Measurements from ENCODE around the gene SYVN1. TPM values are rescaled to one million over a fixed set of nuclear protein-coding genes. Genes with fewer than 3 reads are reported as not detected.
A peak's percentile ranks its signal among the peaks of the same experiment; 100 is the strongest.

SYVN1 gene
- total and polyA plus RNA-seq, 10 of the 15 experiments (the other 5 are each of a cell fraction or from before 2014, with no cell fraction given): 0.79 to 63.6 (median 20.1) TPM

GRCh38 chr11:65133724-65134123 lies 595 bp downstream of the SYVN1 start:
- Histone ChIP-seq H3K9ac (ENCODE audit: control insufficient read depth, insufficient read depth, low read length) (peak overlapping the region; percentile 96), H2AFZ (ENCODE audit: control insufficient read depth, low read depth, low read length) (no peak overlapping the region), H3K4me2 (ENCODE audit: control insufficient read depth, insufficient read depth) (peak overlapping the region; percentile 98), H3K4me1 (ENCODE audit: control insufficient read depth, insufficient read depth, low read length) (peaks cover 21% of the 10 kb centered on the region), H3K79me2 (ENCODE audit: control insufficient read depth, insufficient read depth, low read length) (peaks cover 44% of the 10 kb centered on the region), H3K36me3 (ENCODE audit: control insufficient read depth in 2 of 2, insufficient read depth in 2 of 2, low read length in 1 of 2) (peaks cover 15 to 22% of the 10 kb centered on the region in 2 experiments), H3K9me3 (replicated peaks; ENCODE audit: control insufficient read depth, insufficient read depth, low read length) (no peaks in the 10 kb centered on the region), H3K27me3 (replicated peaks in 1 of 2; ENCODE audit: control insufficient read depth in 2 of 2, insufficient read depth in 2 of 2, low read length in 1 of 2) (no peaks in the 10 kb centered on the region), H3K27ac (ENCODE audit: control insufficient read depth, insufficient read depth) (peak overlapping the region; percentile 99), H3K4me3 (peak overlapping the region; percentile 99), H4K20me1 (ENCODE audit: control insufficient read depth, insufficient read depth) (0 out of 2 replicates have a peak, but pooled peaks cover 4% of the 10 kb centered on the region)
- DNase-seq (ENCODE audit: low read depth, low spot score) (no peak), ATAC-seq (no peak), FAIRE-seq (no peak)
- SMC1A ChIA-PET (ENCODE audit: uncharacterized antibody, unreplicated experiment): interaction anchor here (2.4 kb wide), 1 partner anchor 10 kb away, joined by 8 read pairs; no protein-coding TSS in a partner anchor
- RAD21 ChIA-PET (ENCODE audit: unreplicated experiment): interaction anchor here (0.9 kb wide), 1 partner anchor 48 kb away, joined by 3 read pairs; the partner anchor contains the start of gene CAPN1
- POLR2A ChIA-PET: interaction anchor here (0.9 to 3.1 kb wide), 6 partner anchors 9 to 354 kb away, joined by 3 to 16 read pairs (median 5); partner anchors contain the start of genes FAU, MRPL49 and TM7SF2
- TF ChIP-seq MTA3 (IDR thresholded peaks at IDR 0.05; ENCODE audit: borderline replicate concordance, low read length) (no peak), POU2F2 (IDR thresholded peaks at IDR 0.05; ENCODE audit: borderline replicate concordance, low read depth, low read length) (no peak), RCOR1 (conservative IDR thresholded peaks at IDR 0.05; ENCODE audit: low read depth, low read length) (no peak), FOS (IDR thresholded peaks at IDR 0.05; ENCODE audit: borderline replicate concordance, extremely low read depth, insufficient read length) (no peak), ZNF217 (IDR thresholded peaks at IDR 0.05) (no peak), GATAD2B (conservative IDR thresholded peaks at IDR 0.05; ENCODE audit: low read depth) (no peak), ZNF274 (IDR thresholded peaks at IDR 0.05; ENCODE audit: insufficient read depth, insufficient read length) (no peak)
- TF ChIP-seq, protein P1, sequence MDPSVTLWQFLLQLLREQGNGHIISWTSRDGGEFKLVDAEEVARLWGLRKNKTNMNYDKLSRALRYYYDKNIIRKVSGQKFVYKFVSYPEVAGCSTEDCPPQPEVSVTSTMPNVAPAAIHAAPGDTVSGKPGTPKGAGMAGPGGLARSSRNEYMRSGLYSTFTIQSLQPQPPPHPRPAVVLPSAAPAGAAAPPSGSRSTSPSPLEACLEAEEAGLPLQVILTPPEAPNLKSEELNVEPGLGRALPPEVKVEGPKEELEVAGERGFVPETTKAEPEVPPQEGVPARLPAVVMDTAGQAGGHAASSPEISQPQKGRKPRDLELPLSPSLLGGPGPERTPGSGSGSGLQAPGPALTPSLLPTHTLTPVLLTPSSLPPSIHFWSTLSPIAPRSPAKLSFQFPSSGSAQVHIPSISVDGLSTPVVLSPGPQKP (IDR thresholded peaks at IDR 0.05; ENCODE audit: low read depth, low read length): no peak
- TF ChIP-seq, protein P2, sequence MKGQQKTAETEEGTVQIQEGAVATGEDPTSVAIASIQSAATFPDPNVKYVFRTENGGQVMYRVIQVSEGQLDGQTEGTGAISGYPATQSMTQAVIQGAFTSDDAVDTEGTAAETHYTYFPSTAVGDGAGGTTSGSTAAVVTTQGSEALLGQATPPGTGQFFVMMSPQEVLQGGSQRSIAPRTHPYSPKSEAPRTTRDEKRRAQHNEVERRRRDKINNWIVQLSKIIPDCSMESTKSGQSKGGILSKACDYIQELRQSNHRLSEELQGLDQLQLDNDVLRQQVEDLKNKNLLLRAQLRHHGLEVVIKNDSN (IDR thresholded peaks at IDR 0.05; ENCODE audit: borderline replicate concordance, extremely low read length, insufficient read depth, low read depth, low read length): no peak
- TF ChIP-seq, protein P3, sequence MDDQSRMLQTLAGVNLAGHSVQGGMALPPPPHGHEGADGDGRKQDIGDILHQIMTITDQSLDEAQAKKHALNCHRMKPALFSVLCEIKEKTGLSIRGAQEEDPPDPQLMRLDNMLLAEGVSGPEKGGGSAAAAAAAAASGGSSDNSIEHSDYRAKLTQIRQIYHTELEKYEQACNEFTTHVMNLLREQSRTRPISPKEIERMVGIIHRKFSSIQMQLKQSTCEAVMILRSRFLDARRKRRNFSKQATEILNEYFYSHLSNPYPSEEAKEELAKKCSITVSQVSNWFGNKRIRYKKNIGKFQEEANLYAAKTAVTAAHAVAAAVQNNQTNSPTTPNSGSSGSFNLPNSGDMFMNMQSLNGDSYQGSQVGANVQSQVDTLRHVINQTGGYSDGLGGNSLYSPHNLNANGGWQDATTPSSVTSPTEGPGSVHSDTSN (IDR thresholded peaks at IDR 0.05; ENCODE audit: insufficient replicate concordance, low read depth, low read length): no peak
- TF ChIP-seq, protein P4, sequence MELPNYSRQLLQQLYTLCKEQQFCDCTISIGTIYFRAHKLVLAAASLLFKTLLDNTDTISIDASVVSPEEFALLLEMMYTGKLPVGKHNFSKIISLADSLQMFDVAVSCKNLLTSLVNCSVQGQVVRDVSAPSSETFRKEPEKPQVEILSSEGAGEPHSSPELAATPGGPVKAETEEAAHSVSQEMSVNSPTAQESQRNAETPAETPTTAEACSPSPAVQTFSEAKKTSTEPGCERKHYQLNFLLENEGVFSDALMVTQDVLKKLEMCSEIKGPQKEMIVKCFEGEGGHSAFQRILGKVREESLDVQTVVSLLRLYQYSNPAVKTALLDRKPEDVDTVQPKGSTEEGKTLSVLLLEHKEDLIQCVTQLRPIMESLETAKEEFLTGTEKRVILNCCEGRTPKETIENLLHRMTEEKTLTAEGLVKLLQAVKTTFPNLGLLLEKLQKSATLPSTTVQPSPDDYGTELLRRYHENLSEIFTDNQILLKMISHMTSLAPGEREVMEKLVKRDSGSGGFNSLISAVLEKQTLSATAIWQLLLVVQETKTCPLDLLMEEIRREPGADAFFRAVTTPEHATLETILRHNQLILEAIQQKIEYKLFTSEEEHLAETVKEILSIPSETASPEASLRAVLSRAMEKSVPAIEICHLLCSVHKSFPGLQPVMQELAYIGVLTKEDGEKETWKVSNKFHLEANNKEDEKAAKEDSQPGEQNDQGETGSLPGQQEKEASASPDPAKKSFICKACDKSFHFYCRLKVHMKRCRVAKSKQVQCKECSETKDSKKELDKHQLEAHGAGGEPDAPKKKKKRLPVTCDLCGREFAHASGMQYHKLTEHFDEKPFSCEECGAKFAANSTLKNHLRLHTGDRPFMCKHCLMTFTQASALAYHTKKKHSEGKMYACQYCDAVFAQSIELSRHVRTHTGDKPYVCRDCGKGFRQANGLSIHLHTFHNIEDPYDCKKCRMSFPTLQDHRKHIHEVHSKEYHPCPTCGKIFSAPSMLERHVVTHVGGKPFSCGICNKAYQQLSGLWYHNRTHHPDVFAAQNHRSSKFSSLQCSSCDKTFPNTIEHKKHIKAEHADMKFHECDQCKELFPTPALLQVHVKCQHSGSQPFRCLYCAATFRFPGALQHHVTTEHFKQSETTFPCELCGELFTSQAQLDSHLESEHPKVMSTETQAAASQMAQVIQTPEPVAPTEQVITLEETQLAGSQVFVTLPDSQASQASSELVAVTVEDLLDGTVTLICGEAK (IDR thresholded peaks at IDR 0.05; ENCODE audit: borderline replicate concordance): no peak
- intact Hi-C loops (cut with micrococcal nuclease; ENCODE audit: unreplicated experiment): loop anchor here (5.0 to 10.0 kb wide), 2 partner anchors 49 to 121 kb away; partner anchors contain the start of gene CAPN1
- BruUV-seq (replicated peaks): no TSS peak
- WGBS (ENCODE audit: insufficient coverage, insufficient replicate concordance, low lambda C conversion rate, missing lambda C conversion rate): under 1% methylated on average over 20 of the region's 20 CpGs
- in situ Hi-C loops (cut with MboI): no loop called here
- CTCF ChIA-PET: interaction anchor here (3.6 to 6.7 kb wide), 2 partner anchors 13 to 22 kb away, joined by 29 to 40 read pairs; partner anchors contain the start of genes FAU, MRPL49 and TM7SF2
